Stimulated activated CD8-positive, alpha-beta memory T cell treated with anti-CD3 and anti-CD28 coated beads, Interleukin-7, amount 100 ng/mL, for 1 hour (primary cell): ENCODE results near the gene PGP.

Experiments used
- DNase-seq, 2 donors: peaks; one replicate each; pipeline ENCODE4 v3.0.0-alpha.2; 2020; ENCODE audit warnings: low read depth in 2 of 2

Gene PGP

GRCh38 chr16:2166263-2167067 lies 48.2 kb downstream of the PGP start:
- no peak for DNase-seq

- no peak for DNase-seq
Observed at GRCh38 chr16:2165861-2166260, 48.8 kb downstream of the PGP start.

- DNase-seq: no peak
Observed at GRCh38 chr16:2163211-2163881, 51.3 kb downstream of the PGP start.

GRCh38 chr16:2162676-2163118 lies 51.9 kb downstream of the PGP start:
- no peak for DNase-seq

GRCh38 chr16:2161911-2162310 lies 52.7 kb downstream of the PGP start:
- no peak for DNase-seq
